Activated CD8-positive, alpha-beta memory T cell treated with anti-CD3 and anti-CD28 coated beads, Interleukin-2, amount 50 U/mL, for 1 hour (primary cell): Measurements from ENCODE around the gene FARS2.

Experiments used
- DNase-seq: peaks from one replicate; pipeline ENCODE4 v3.0.0-alpha.2; 2020; ENCODE audit errors: extremely low read depth

FARS2 gene

GRCh38 chr6:5325173-5325572 lies 63.9 kb downstream of the FARS2 start:
- DNase-seq = no peak

- no peak for DNase-seq
These were observed 64.8 kb downstream of the FARS2 start for GRCh38 chr6:5326022-5326641.

- no peak for DNase-seq
These were observed 67.5 kb downstream of the FARS2 start for GRCh38 chr6:5328800-5329199.

GRCh38 chr6:5331845-5332442 lies 70.6 kb downstream of the FARS2 start:
- no peak for DNase-seq

- DNase-seq = no peak
These were observed 72.3 kb downstream of the FARS2 start for GRCh38 chr6:5333658-5334057.

- no peak for DNase-seq
These were observed 73.0 kb downstream of the FARS2 start for GRCh38 chr6:5334341-5334740.

- DNase-seq = no peak
These were observed 73.7 kb downstream of the FARS2 start for GRCh38 chr6:5335020-5335419.

- no peak for DNase-seq
These were observed 76.3 kb downstream of the FARS2 start for GRCh38 chr6:5337573-5337972.

GRCh38 chr6:5338177-5338960 lies 77.1 kb downstream of the FARS2 start:
- no peak for DNase-seq

- DNase-seq = no peak
These were observed 78.5 kb downstream of the FARS2 start for GRCh38 chr6:5339786-5340185.

GRCh38 chr6:5341845-5342244 lies 80.5 kb downstream of the FARS2 start:
- no peak for DNase-seq

GRCh38 chr6:5343998-5344397 lies 82.7 kb downstream of the FARS2 start:
- no peak for DNase-seq

GRCh38 chr6:5345324-5345723 lies 84.0 kb downstream of the FARS2 start:
- DNase-seq = no peak

GRCh38 chr6:5351552-5352210 lies 90.4 kb downstream of the FARS2 start:
- DNase-seq = no peak

- DNase-seq = no peak
These were observed 92.7 kb downstream of the FARS2 start for GRCh38 chr6:5353971-5354370.

- no peak for DNase-seq
These were observed 96.2 kb downstream of the FARS2 start for GRCh38 chr6:5357486-5357885.

GRCh38 chr6:5359417-5359816 lies 98.1 kb downstream of the FARS2 start:
- no peak for DNase-seq

- no peak for DNase-seq
These were observed 100.1 kb downstream of the FARS2 start for GRCh38 chr6:5361396-5361795.

- DNase-seq = no peak
These were observed 104.3 kb downstream of the FARS2 start for GRCh38 chr6:5365436-5366195.

GRCh38 chr6:5366941-5367340 lies 105.6 kb downstream of the FARS2 start:
- no peak for DNase-seq

- DNase-seq = no peak
These were observed 106.2 kb downstream of the FARS2 start for GRCh38 chr6:5367510-5367909.

GRCh38 chr6:5373430-5373829 lies 112.1 kb downstream of the FARS2 start:
- no peak for DNase-seq
